GM21526 (cell line): ENCODE measurements around the gene ADGRV1.

ENCODE experiments used
- ATAC-seq: cut with Tn5 transposase; IDR thresholded peaks from one replicate; pipeline ENCODE4 v1.9.1; 2021; ENCODE audit warnings: moderate library complexity; ENCODE audit not compliant: unreplicated experiment, low FRiP score

ADGRV1 gene

GRCh38 chr5:91170266-91170665 is 611.7 kb downstream of the ADGRV1 start:
- ATAC-seq: no peak

- no peak for ATAC-seq
Measured at GRCh38 chr5:91171322-91171721, 612.7 kb downstream of the ADGRV1 start.

GRCh38 chr5:91174396-91174795 is 615.8 kb downstream of the ADGRV1 start:
- ATAC-seq: no peak

- no peak for ATAC-seq
Measured at GRCh38 chr5:91175708-91176107, 617.1 kb downstream of the ADGRV1 start.

- no peak for ATAC-seq
Measured at GRCh38 chr5:91176288-91177016, 617.9 kb downstream of the ADGRV1 start.

GRCh38 chr5:91177085-91177484 is 618.5 kb downstream of the ADGRV1 start:
- ATAC-seq: no peak

- ATAC-seq: no peak
Measured at GRCh38 chr5:91177639-91178038, 619.0 kb downstream of the ADGRV1 start.

GRCh38 chr5:91178461-91178860 is 619.9 kb downstream of the ADGRV1 start:
- ATAC-seq: no peak

- no peak for ATAC-seq
Measured at GRCh38 chr5:91179018-91179417, 620.4 kb downstream of the ADGRV1 start.

- ATAC-seq: no peak
Measured at GRCh38 chr5:91180506-91180905, 621.9 kb downstream of the ADGRV1 start.

GRCh38 chr5:91182763-91183162 is 624.2 kb downstream of the ADGRV1 start:
- peak; percentile 92 for ATAC-seq

GRCh38 chr5:91183743-91184142 is 625.1 kb downstream of the ADGRV1 start:
- no peak for ATAC-seq

- no peak for ATAC-seq
Measured at GRCh38 chr5:91186101-91186500, 627.5 kb downstream of the ADGRV1 start.

- no peak for ATAC-seq
Measured at GRCh38 chr5:91187032-91187431, 628.4 kb downstream of the ADGRV1 start.

GRCh38 chr5:91188755-91189154 is 630.2 kb downstream of the ADGRV1 start:
- ATAC-seq: no peak

- ATAC-seq: peak; percentile 96
Measured at GRCh38 chr5:91189480-91190313, 631.1 kb downstream of the ADGRV1 start.

GRCh38 chr5:91190314-91190690 is 631.7 kb downstream of the ADGRV1 start:
- ATAC-seq: peak; percentile 22

GRCh38 chr5:91194824-91195381 is 636.3 kb downstream of the ADGRV1 start:
- ATAC-seq: no peak

- no peak for ATAC-seq
Measured at GRCh38 chr5:91200692-91201091, 642.1 kb downstream of the ADGRV1 start.

GRCh38 chr5:91206103-91206502 is 647.5 kb downstream of the ADGRV1 start:
- ATAC-seq: no peak

- ATAC-seq: no peak
Measured at GRCh38 chr5:91206734-91207133, 648.1 kb downstream of the ADGRV1 start.

- no peak for ATAC-seq
Measured at GRCh38 chr5:91207248-91207647, 648.7 kb downstream of the ADGRV1 start.
